ENCODE results near the gene VPS13C. TPM values are rescaled to one million over a fixed set of nuclear protein-coding genes. Genes with fewer than 3 reads are reported as not detected.
A peak's percentile ranks its signal among the peaks of the same experiment; 100 is the strongest.

The VPS13C gene, protein sequence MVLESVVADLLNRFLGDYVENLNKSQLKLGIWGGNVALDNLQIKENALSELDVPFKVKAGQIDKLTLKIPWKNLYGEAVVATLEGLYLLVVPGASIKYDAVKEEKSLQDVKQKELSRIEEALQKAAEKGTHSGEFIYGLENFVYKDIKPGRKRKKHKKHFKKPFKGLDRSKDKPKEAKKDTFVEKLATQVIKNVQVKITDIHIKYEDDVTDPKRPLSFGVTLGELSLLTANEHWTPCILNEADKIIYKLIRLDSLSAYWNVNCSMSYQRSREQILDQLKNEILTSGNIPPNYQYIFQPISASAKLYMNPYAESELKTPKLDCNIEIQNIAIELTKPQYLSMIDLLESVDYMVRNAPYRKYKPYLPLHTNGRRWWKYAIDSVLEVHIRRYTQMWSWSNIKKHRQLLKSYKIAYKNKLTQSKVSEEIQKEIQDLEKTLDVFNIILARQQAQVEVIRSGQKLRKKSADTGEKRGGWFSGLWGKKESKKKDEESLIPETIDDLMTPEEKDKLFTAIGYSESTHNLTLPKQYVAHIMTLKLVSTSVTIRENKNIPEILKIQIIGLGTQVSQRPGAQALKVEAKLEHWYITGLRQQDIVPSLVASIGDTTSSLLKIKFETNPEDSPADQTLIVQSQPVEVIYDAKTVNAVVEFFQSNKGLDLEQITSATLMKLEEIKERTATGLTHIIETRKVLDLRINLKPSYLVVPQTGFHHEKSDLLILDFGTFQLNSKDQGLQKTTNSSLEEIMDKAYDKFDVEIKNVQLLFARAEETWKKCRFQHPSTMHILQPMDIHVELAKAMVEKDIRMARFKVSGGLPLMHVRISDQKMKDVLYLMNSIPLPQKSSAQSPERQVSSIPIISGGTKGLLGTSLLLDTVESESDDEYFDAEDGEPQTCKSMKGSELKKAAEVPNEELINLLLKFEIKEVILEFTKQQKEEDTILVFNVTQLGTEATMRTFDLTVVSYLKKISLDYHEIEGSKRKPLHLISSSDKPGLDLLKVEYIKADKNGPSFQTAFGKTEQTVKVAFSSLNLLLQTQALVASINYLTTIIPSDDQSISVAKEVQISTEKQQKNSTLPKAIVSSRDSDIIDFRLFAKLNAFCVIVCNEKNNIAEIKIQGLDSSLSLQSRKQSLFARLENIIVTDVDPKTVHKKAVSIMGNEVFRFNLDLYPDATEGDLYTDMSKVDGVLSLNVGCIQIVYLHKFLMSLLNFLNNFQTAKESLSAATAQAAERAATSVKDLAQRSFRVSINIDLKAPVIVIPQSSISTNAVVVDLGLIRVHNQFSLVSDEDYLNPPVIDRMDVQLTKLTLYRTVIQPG (N-terminal part only)
- total RNA-seq, result 32.9 TPM
- long read RNA-seq, partial matches to known transcripts, result 2 of 7 reads
- long read RNA-seq, other reads (novel, unspliced or antisense), result 5 of 7 reads

GRCh38 chr15:62060113-62060895 lies at the start of gene VPS13C:
VPS13C (minus strand) TSS chr15:62060447; CDS start chr15:62060374, 73 bp downstream.
- Histone ChIP-seq H3K4me1 (peaks cover 41% of the 10 kb centered on the region), H3K36me3 (no peaks in the 10 kb centered on the region), H3K27me3 (ENCODE audit: low read depth) (no peaks in the 10 kb centered on the region), H3K4me3 (peak within 1 kb of the TSS; percentile 92), H3K9me3 (replicated peaks) (no peaks in the 10 kb centered on the region), H3K27ac (replicated peaks) (peak within 1 kb of the TSS; percentile 93)
- peak; percentile 89 for TF ChIP-seq CTCF (IDR thresholded peaks at IDR 0.05; ENCODE audit: borderline replicate concordance)
- intact Hi-C loops (cut with micrococcal nuclease), result no loop called here
- peak; percentile 93 for DNase-seq

DNA sequence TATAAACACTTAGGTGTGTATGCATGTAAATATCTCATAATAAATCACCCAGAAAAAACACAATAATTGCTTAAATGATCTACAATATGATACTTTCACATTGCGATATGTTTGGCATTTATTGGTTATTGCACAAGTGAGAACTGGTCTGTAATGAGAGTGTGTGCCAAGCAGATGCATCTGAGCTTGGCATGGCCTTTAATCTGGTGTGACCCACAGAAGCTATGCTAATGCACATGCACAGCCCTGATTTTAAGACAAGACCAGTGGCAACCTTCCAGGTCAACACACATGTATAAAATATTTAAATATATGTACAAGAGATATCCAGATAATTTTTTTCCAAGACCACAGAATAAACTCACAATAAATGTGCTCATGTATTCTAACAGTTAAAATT lies 49.2 kb upstream of the VPS13C start:
- peaks cover 29% of the 10 kb centered on the region for H3K4me1 ChIP-seq
- intact Hi-C loops (cut with micrococcal nuclease), result no loop called here
- H3K9me3 ChIP-seq (replicated peaks), result no peaks in the 10 kb centered on the region

GRCh38 chr15:62108411-62108810 lies 48.2 kb upstream of the VPS13C start:
- H3K4me1 ChIP-seq, result peaks cover 29% of the 10 kb centered on the region
- TF ChIP-seq CTCF (IDR thresholded peaks at IDR 0.05; ENCODE audit: borderline replicate concordance), result no peak
- no peak overlapping the region for H3K4me3 ChIP-seq
- DNase-seq, result no peak
- H3K27ac ChIP-seq (replicated peaks), result no peak overlapping the region
- intact Hi-C loops (cut with micrococcal nuclease), result no loop called here
- H3K27me3 ChIP-seq (ENCODE audit: low read depth), result no peaks in the 10 kb centered on the region
- no peaks in the 10 kb centered on the region for H3K36me3 ChIP-seq
- no peaks in the 10 kb centered on the region for H3K9me3 ChIP-seq (replicated peaks)

More for the DNA sequence above, 49.2 kb upstream of the VPS13C start:
- DNase-seq, result no peak
- no peaks in the 10 kb centered on the region for H3K27me3 ChIP-seq (ENCODE audit: low read depth)
- no peak for TF ChIP-seq CTCF (IDR thresholded peaks at IDR 0.05; ENCODE audit: borderline replicate concordance)
- H3K36me3 ChIP-seq, result no peaks in the 10 kb centered on the region
- H3K4me3 ChIP-seq, result no peak overlapping the region
- H3K27ac ChIP-seq (replicated peaks), result no peak overlapping the region

- Histone ChIP-seq H3K4me3 (no peak overlapping the region), H3K27ac (replicated peaks) (no peak overlapping the region), H3K4me1 (peaks cover 29% of the 10 kb centered on the region), H3K9me3 (replicated peaks) (no peaks in the 10 kb centered on the region), H3K36me3 (no peaks in the 10 kb centered on the region), H3K27me3 (ENCODE audit: low read depth) (no peaks in the 10 kb centered on the region)
- intact Hi-C loops (cut with micrococcal nuclease), result no loop called here
- DNase-seq, result no peak
- no peak for TF ChIP-seq CTCF (IDR thresholded peaks at IDR 0.05; ENCODE audit: borderline replicate concordance)
Observed at GRCh38 chr15:62107571-62108121, 47.4 kb upstream of the VPS13C start.
